Activated CD4-positive, alpha-beta T cell treated with anti-CD3 and anti-CD28 coated beads, Interleukin-2, amount 10 ng/mL, durations not matched to agents 7 days and 5 days (primary cell): ENCODE data around the gene RWDD1. TPM values are rescaled to one million over a fixed set of nuclear protein-coding genes. Genes with fewer than 3 reads are reported as not detected.

Source experiments
- CTCF ChIA-PET: fragments of 350-600 bp; sonication (Branson Sonifier 250); formaldehyde crosslinking; loops from one replicate; lab custom pipeline; 2021; ENCODE audit warnings: antibody characterized with exemption; lab: Charles Lee
- POLR2A ChIA-PET: fragments of 350-600 bp; sonication (Branson Sonifier 250); formaldehyde crosslinking; loops from one replicate; lab custom pipeline; 2021; ENCODE audit warnings: antibody characterized with exemption; lab: Charles Lee
- DNase-seq: peaks from one replicate; pipeline ENCODE4 v3.0.0-alpha.2; 2020
- H3K27ac Mint-ChIP-seq: one replicate; pipeline ENCODE4 v1.8.0; 2021; ENCODE audit warnings: mild to moderate bottlenecking, moderate library complexity, mixed read lengths
- H3K27me3 Mint-ChIP-seq: one replicate; pipeline ENCODE4 v1.8.0; 2021; ENCODE audit warnings: mixed read lengths
- H3K36me3 Mint-ChIP-seq: one replicate; pipeline ENCODE4 v1.8.0; 2021; ENCODE audit warnings: low read depth, mixed read lengths
- H3K4me1 Mint-ChIP-seq: one replicate; pipeline ENCODE4 v1.8.0; 2021; ENCODE audit warnings: mixed read lengths
- H3K4me3 Mint-ChIP-seq: one replicate; pipeline ENCODE4 v1.8.0; 2021; ENCODE audit warnings: mild to moderate bottlenecking, moderate library complexity, mixed read lengths
- H3K9me3 Mint-ChIP-seq: one replicate; pipeline ENCODE4 v1.8.0; 2021; ENCODE audit warnings: mixed read lengths
- total RNA-seq, 2 experiments: library from RNA; stranded (reverse); gene quantifications; one replicate each; pipeline ENCODE4 v1.2.3, GENCODE V29; 2021

The RWDD1 gene
- total RNA-seq, 2 experiments from 2014 or later: 39.9 to 51.6 TPM

GRCh38 chr6:116563830-116564229, 7.5 kb upstream of the RWDD1 start:
- H3K9me3 Mint-ChIP-seq: no peaks in the 10 kb centered on the region
- H3K27ac Mint-ChIP-seq: no peak overlapping the region
- H3K4me3 Mint-ChIP-seq: no peak overlapping the region
- no peak for DNase-seq
- H3K27me3 Mint-ChIP-seq: peaks cover 8% of the 10 kb centered on the region
- peaks cover 11% of the 10 kb centered on the region for H3K4me1 Mint-ChIP-seq
- POLR2A ChIA-PET: no interaction called here
- CTCF ChIA-PET: interaction anchor here (0.6 to 0.7 kb wide), 2 partner anchors 66 to 445 kb away, joined by 3 to 4 read pairs; no protein-coding TSS in a partner anchor
- no peaks in the 10 kb centered on the region for H3K36me3 Mint-ChIP-seq

DNA sequence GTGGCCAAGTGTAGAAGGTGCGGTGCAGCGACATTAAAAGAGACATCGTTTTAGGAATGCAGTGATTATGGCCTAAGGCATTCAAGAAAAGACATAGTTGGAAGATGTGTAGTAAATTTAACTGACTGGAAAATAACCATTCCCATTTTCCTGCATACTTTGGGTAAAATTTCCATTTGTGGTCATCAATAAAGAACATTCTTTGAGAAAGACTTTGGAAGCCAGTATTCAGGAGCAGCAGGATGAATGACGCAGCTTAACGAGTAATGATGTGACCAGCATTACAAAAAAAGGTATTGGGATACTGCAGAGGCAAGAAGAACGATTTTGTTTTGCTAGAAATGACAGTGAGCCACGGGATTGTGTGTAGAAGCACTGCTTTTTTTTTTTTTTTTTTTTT, 7.0 kb upstream of the RWDD1 start:
- POLR2A ChIA-PET: no interaction called here
- no peak overlapping the region for H3K27ac Mint-ChIP-seq
- H3K9me3 Mint-ChIP-seq: no peaks in the 10 kb centered on the region
- no peak overlapping the region for H3K4me3 Mint-ChIP-seq
- peaks cover 8% of the 10 kb centered on the region for H3K27me3 Mint-ChIP-seq
- H3K36me3 Mint-ChIP-seq: no peaks in the 10 kb centered on the region
- no peak for DNase-seq
- CTCF ChIA-PET: interaction anchor here (0.6 to 0.7 kb wide), 2 partner anchors 65 to 446 kb away, joined by 3 to 4 read pairs; no protein-coding TSS in a partner anchor
- peaks cover 16% of the 10 kb centered on the region for H3K4me1 Mint-ChIP-seq

- DNase-seq: no peak
- ChIA-PET POLR2A (no interaction called here), CTCF (no interaction called here)
- Mint-ChIP-seq H3K27ac (no peak overlapping the region), H3K36me3 (no peaks in the 10 kb centered on the region), H3K27me3 (peaks cover 8% of the 10 kb centered on the region), H3K4me1 (peaks cover 24% of the 10 kb centered on the region), H3K4me3 (no peak overlapping the region), H3K9me3 (no peaks in the 10 kb centered on the region)
These were observed 6.1 kb upstream of the RWDD1 start for GRCh38 chr6:116564921-116565872.

- Mint-ChIP-seq H3K4me1 (peaks cover 41% of the 10 kb centered on the region), H3K27me3 (peaks cover 5% of the 10 kb centered on the region), H3K27ac (no peak overlapping the region), H3K9me3 (no peaks in the 10 kb centered on the region), H3K36me3 (no peaks in the 10 kb centered on the region), H3K4me3 (no peak overlapping the region)
- CTCF ChIA-PET: no interaction called here
- no peak for DNase-seq
- POLR2A ChIA-PET: no interaction called here
These were observed 3.2 kb upstream of the RWDD1 start for GRCh38 chr6:116568111-116568510.

DNA sequence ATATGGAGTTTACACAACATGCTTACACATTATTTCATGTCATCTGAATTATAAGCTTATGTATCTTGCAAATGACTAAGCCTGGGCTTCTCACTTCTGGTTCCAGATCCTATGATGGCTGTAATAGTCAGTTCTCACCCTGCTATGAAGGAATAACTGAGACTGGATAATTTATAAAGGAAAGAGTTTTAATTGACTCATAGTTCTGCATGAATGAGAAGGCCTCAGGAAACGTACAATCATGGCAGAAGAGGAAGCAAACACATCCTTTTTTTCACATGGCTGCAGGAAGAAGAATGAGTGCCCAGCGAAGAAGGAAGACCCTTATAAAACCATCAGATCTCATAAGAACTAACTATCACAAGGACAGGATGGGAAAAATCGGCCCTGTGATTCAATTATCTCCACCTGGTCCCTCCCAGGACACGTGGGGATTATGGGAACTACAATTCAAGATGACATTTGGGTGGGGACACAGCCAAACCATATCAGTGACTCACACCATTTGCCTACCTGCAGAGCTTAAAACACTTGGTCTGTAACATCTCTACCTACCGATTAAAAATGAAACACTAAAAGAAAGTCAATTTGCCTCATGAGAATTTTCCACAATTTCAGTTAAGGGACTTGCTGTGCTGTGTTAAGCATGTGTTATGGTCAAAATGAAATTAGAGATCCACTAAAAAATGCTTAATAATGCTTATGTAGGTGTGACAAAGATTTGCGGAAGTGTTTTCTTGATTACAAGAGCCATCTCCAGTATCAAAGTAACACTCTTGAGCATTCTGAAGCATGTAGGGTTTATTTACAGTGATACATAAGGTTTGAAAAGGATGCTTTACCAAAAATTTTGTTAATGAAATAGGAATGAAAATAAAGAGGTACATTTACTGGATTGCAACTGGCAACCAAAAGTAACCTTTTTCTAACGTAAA, 2.2 kb upstream of the RWDD1 start:
- Mint-ChIP-seq H3K27ac (no peak overlapping the region), H3K27me3 (peaks cover 5% of the 10 kb centered on the region), H3K4me3 (peak overlapping the region; percentile 8), H3K9me3 (no peaks in the 10 kb centered on the region), H3K4me1 (peaks cover 49% of the 10 kb centered on the region), H3K36me3 (peaks cover 2% of the 10 kb centered on the region)
- POLR2A ChIA-PET: no interaction called here
- CTCF ChIA-PET: interaction anchor here (1.0 kb wide), 1 partner anchor 22 kb away, joined by 3 read pairs; no protein-coding TSS in a partner anchor
- DNase-seq: no peak

GRCh38 chr6:116571683-116572000, 338 bp downstream of the RWDD1 start:
- H3K27me3 Mint-ChIP-seq: peaks cover 3% of the 10 kb centered on the region
- no peaks in the 10 kb centered on the region for H3K9me3 Mint-ChIP-seq
- ChIA-PET CTCF (interaction anchor here (0.6 to 2.2 kb wide), 11 partner anchors 9 to 303 kb away, joined by 3 to 10 read pairs (median 4); partner anchors contain the start of genes KPNA5 and ZUP1), POLR2A (interaction anchor here (0.6 to 1.7 kb wide), 2 partner anchors 96 to 292 kb away, joined by 3 to 4 read pairs; partner anchors contain the start of gene TSPYL1)
- peaks cover 47% of the 10 kb centered on the region for H3K4me1 Mint-ChIP-seq
- H3K27ac Mint-ChIP-seq: peak overlapping the region; percentile 94
- H3K36me3 Mint-ChIP-seq: peaks cover 15% of the 10 kb centered on the region
- no peak for DNase-seq
- peak overlapping the region; percentile 87 for H3K4me3 Mint-ChIP-seq

DNA sequence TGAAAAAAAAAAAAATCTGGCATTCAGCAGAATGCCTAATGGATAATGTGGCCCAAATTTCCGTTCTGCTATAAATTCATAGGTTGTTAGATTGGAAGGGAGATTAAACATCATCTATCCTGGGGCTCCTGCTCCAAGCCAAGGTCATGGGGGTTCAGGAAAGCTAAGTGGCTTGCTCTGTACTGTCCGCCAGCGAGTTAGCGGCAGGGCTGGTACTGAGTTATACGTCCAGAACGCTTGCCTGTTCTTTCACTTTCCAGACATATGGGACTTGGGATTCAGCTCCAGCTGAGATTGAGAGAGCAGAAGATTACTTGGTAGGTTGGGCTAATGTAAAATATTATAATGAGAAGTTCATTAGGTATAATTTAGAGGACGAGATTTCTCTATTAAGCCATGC, 858 bp downstream of the RWDD1 start:
- DNase-seq: peak; percentile 16
- Mint-ChIP-seq H3K4me3 (peak overlapping the region; percentile 87), H3K36me3 (peaks cover 19% of the 10 kb centered on the region), H3K4me1 (peaks cover 48% of the 10 kb centered on the region), H3K9me3 (no peaks in the 10 kb centered on the region), H3K27ac (peak overlapping the region; percentile 94), H3K27me3 (no peaks in the 10 kb centered on the region)
- ChIA-PET POLR2A (interaction anchor here (0.7 to 1.7 kb wide), 2 partner anchors 110 to 292 kb away, joined by 4 to 5 read pairs; partner anchors contain the start of gene TSPYL1), CTCF (interaction anchor here (1.4 to 2.2 kb wide), 5 partner anchors 9 to 304 kb away, joined by 3 to 10 read pairs (median 6); no protein-coding TSS in a partner anchor)

DNA sequence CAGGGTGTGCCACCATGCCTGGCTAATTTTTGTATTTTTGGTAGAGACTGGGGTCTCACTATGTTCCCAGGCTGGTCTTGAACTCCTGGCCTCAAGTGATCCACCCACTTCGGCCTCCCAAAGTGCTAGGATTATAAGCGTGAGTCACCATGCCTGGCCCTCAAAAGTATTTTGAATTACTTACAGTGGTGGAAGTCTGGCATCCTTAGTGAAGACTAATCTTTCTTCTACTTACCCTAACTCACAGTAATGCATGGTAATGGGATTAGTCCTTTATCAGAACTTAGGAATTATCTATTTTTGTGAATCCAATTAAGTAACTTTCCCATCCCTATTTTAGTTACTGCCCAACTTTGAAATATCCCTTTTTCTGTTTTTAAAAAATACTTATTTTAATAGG, 3.9 kb downstream of the RWDD1 start:
- CTCF ChIA-PET: no interaction called here
- H3K4me1 Mint-ChIP-seq: peaks cover 41% of the 10 kb centered on the region

DNA sequence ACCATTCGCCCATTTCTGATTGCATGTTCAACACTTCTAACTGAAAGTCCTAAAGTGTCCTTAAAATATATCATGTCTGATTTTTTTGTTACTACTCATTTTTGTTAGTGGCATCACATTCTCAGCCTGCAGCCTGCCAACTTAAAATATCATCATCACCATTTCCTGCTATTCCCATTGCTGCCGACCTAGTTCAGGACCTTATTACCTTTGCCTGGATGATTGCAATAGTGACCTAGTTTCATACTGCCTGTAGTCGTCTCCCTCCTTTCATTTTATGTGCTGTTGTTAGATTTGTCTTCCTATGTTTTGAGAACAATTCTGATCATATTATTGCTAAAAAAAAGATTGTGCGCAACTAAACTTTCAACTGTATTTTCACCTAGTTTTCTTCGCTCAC, 6.2 kb downstream of the RWDD1 start:
- no peaks in the 10 kb centered on the region for H3K27me3 Mint-ChIP-seq
- H3K4me3 Mint-ChIP-seq: no peak overlapping the region
- ChIA-PET POLR2A (no interaction called here), CTCF (interaction anchor here (1.4 kb wide), 1 partner anchor 17 kb away, joined by 3 read pairs; no protein-coding TSS in a partner anchor)
- DNase-seq: no peak
- peaks cover 31% of the 10 kb centered on the region for H3K4me1 Mint-ChIP-seq
- H3K9me3 Mint-ChIP-seq: no peaks in the 10 kb centered on the region
- H3K27ac Mint-ChIP-seq: no peak overlapping the region
- H3K36me3 Mint-ChIP-seq: peaks cover 32% of the 10 kb centered on the region

More for the DNA sequence above, 3.9 kb downstream of the RWDD1 start:
- Mint-ChIP-seq H3K27me3 (no peaks in the 10 kb centered on the region), H3K4me3 (no peak overlapping the region), H3K9me3 (no peaks in the 10 kb centered on the region), H3K36me3 (peaks cover 26% of the 10 kb centered on the region), H3K27ac (no peak overlapping the region)
- POLR2A ChIA-PET: no interaction called here
- DNase-seq: no peak

DNA sequence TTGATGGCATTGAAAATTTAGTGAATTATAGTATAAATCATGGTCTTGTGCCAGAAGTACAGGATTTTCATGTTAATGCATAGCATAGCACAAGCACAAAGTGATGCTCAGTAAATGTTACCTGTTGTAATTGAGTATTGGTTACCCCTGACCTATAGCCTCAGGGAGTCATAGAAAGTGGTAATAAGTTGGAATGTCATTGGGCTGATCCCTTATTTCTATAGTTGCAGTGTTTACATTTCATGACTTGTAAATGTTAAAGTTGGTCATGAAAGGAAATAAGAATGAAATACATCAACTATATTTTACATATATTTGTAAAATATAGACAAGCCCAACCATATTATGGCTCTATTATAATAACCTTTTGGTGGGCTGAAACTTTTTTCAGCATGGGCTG, 7.0 kb downstream of the RWDD1 start:
- peaks cover 33% of the 10 kb centered on the region for H3K36me3 Mint-ChIP-seq
- H3K4me1 Mint-ChIP-seq: peaks cover 23% of the 10 kb centered on the region
- H3K4me3 Mint-ChIP-seq: no peak overlapping the region
- POLR2A ChIA-PET: no interaction called here
- no peaks in the 10 kb centered on the region for H3K27me3 Mint-ChIP-seq
- DNase-seq: no peak
- H3K9me3 Mint-ChIP-seq: no peaks in the 10 kb centered on the region
- CTCF ChIA-PET: no interaction called here
- H3K27ac Mint-ChIP-seq: no peak overlapping the region

DNA sequence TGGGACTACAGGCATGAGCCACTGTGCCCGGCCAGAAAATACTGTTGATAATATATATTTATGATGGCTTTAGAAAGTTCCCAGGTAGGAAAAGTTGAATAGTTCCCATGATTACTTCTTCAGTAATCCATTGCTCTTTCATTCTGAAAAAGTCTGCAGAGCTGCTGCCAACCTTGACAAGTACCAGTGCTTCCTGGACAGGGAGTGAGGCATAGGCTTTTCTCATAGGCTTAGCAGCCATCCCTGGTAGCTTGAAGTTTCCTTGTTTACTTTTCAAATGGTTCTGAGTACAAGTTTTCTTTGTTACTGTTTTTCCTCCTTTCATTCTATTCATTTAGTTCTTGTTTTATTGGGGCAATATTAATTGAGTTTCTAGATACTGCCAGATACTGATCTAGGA, 7.8 kb downstream of the RWDD1 start:
- no peak for DNase-seq
- H3K9me3 Mint-ChIP-seq: no peaks in the 10 kb centered on the region
- H3K4me1 Mint-ChIP-seq: peaks cover 16% of the 10 kb centered on the region
- peaks cover 31% of the 10 kb centered on the region for H3K36me3 Mint-ChIP-seq
- ChIA-PET POLR2A (no interaction called here), CTCF (no interaction called here)
- no peak overlapping the region for H3K27ac Mint-ChIP-seq
- H3K4me3 Mint-ChIP-seq: no peak overlapping the region
- H3K27me3 Mint-ChIP-seq: no peaks in the 10 kb centered on the region

- Mint-ChIP-seq H3K4me3 (no peak overlapping the region), H3K9me3 (no peaks in the 10 kb centered on the region), H3K4me1 (peaks cover 12% of the 10 kb centered on the region), H3K36me3 (peaks cover 37% of the 10 kb centered on the region), H3K27me3 (no peaks in the 10 kb centered on the region), H3K27ac (no peak overlapping the region)
- no peak for DNase-seq
- CTCF ChIA-PET: no interaction called here
- POLR2A ChIA-PET: no interaction called here
These were observed 8.9 kb downstream of the RWDD1 start for GRCh38 chr6:116580198-116580597.
